ENCODE measurements around the gene CCDC149.

Gene CCDC149

DNA sequence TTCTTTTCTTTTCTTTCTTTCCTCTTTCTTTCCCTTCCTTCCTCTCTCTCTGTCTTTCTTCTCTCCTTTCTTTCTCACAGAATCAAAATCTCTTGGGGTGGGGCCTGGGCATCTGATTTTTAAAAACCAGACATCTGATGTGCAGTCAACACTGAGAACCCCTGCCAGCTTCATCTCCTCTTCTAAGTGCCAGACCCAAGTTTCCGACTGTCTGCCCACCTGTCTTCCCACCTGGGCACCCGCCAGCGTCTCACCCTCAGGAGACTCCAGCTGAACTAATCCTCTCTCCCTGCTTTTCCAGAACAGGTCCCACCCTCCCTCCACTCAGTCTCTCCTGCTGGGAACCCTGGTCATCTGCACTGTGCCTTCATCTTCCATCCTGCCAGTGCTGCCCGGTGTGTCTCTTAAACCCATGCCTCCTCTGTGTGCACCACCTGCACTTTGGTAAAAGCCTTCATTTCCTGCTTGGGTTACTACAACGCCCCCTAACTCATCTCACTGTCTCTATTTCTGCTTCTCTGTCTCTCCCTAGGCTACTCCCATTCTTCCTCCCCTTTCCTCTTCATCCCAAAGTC, 114.7 kb downstream of the CCDC149 start:
- Mint-ChIP-seq H3K27me3 (ENCODE audit: low read depth) (peaks cover 56% of the 10 kb centered on the region), H3K27ac (no peak overlapping the region)

DNA sequence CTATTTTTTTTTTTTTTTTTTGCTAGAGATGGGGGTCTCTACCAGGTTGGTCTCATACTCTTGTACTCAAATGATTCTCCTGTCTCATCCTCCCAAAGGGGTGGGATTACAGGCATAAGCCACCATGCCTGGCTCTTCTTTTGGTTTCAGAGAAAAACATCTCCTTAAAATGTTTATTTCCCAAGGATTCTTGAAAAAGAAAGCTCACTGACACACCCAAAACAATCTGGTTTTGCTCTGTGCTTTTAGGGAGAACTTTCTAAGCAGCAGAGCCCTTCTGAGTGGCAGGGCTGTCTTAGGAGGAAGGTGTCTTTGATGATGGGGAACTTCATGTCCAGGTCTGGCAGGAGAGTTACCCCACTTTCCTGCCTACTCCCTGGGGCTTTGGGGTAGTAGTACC, 116.2 kb downstream of the CCDC149 start:
- H3K27me3 Mint-ChIP-seq (ENCODE audit: low read depth) = peaks cover 49% of the 10 kb centered on the region
- TF ChIP-seq, protein P1, sequence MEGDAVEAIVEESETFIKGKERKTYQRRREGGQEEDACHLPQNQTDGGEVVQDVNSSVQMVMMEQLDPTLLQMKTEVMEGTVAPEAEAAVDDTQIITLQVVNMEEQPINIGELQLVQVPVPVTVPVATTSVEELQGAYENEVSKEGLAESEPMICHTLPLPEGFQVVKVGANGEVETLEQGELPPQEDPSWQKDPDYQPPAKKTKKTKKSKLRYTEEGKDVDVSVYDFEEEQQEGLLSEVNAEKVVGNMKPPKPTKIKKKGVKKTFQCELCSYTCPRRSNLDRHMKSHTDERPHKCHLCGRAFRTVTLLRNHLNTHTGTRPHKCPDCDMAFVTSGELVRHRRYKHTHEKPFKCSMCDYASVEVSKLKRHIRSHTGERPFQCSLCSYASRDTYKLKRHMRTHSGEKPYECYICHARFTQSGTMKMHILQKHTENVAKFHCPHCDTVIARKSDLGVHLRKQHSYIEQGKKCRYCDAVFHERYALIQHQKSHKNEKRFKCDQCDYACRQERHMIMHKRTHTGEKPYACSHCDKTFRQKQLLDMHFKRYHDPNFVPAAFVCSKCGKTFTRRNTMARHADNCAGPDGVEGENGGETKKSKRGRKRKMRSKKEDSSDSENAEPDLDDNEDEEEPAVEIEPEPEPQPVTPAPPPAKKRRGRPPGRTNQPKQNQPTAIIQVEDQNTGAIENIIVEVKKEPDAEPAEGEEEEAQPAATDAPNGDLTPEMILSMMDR (IDR thresholded peaks at IDR 0.05; ENCODE audit: unreplicated experiment in 3 of 3) = no peak
- H3K4me3 Mint-ChIP-seq = no peak overlapping the region
- H3K36me3 Mint-ChIP-seq (ENCODE audit: low read depth) = no peaks in the 10 kb centered on the region
- no peaks in the 10 kb centered on the region for H3K9me3 Mint-ChIP-seq
- H3K27ac Mint-ChIP-seq = no peak overlapping the region
- peaks cover 38% of the 10 kb centered on the region for H3K4me1 Mint-ChIP-seq

More for the DNA sequence above, 114.7 kb downstream of the CCDC149 start:
- Mint-ChIP-seq H3K4me3 (peak overlapping the region in 1 of 3 experiments; percentile 12), H3K36me3 (ENCODE audit: low read depth) (no peaks in the 10 kb centered on the region), H3K9me3 (no peaks in the 10 kb centered on the region), H3K4me1 (peaks cover 50% of the 10 kb centered on the region)
- TF ChIP-seq, protein P1 (IDR thresholded peaks at IDR 0.05; ENCODE audit: unreplicated experiment in 3 of 3) = no peak

DNA sequence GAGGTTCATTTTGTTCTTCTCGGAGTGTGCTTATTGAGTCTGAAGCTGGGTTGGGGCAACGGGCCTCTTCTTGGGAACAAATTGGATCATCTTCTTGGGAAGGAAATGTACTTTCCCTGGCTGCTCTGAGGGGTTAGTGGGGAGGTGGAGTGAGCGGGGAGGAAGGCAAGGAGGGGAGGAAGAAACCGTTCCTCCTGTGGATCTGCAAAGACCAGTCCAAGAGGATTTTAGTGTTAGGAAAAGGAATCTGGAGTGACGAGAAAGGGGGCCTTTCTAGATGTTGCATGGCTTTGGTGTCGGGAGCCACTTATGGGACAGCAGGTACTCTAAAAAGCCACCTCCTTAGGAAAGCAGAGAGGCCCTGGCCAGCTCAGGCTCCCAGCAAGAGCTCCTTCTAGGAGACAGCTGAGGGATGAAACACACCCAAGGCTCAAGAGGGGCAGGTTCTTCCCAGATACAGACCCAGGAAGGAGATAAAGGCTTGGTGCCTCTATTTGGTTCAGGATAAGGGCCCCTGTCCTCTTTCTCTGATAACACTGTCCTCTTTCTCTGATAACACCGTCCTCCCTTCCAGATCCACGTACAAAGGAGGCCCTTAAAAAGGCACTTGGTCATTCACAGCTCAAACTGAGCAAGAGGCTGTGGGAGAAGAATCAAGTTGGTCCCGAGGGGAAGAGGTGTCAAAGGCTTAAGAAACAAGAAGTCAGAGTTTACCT, 117.0 kb downstream of the CCDC149 start:
- no peaks in the 10 kb centered on the region for H3K9me3 Mint-ChIP-seq
- H3K4me1 Mint-ChIP-seq = peaks cover 30% of the 10 kb centered on the region
- H3K36me3 Mint-ChIP-seq (ENCODE audit: low read depth) = no peaks in the 10 kb centered on the region
- peak overlapping the region; percentile 66 to 82 (median 77) for H3K4me3 Mint-ChIP-seq
- H3K27me3 Mint-ChIP-seq (ENCODE audit: low read depth) = peaks cover 41% of the 10 kb centered on the region
- H3K27ac Mint-ChIP-seq = peak overlapping the region; percentile 53 to 92 (median 91)
- TF ChIP-seq, protein P1 (IDR thresholded peaks at IDR 0.05; ENCODE audit: unreplicated experiment in 3 of 3) = no peak

DNA sequence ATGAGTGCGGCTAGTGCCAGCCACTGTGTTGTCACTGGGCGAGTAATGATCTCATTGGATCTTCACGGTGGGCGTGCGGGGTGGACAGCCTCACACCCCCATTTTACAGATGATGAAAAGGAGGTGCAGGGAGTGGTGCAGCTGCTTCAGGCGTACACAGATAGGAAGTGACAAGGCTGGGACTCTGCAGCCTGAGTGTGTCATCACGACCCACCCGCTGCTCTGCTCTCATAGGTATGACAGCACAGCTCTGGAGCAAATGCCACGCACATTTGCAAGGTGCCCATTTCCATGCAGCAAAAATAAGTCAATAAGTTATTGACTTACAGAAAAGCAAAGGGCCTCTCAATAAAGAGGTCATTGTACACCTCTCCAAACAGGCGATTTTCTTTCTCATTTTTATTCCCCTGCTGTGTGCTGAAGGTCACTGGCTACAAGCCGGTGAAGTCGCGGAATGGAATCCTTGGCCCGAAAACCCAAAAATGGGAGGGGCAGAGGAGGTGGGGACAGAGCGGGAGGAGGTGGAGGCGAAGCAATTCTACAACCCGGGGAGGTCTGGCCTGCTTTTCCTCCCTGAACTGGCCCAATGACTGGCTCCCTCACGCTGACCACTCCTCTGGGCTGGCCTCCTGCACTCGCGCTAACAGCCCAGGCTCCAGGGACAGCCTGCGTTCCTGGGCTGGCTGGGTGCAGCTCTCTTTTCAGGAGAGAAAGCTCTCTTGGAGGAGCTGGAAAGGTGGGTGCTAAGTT, 117.8 kb downstream of the CCDC149 start, which contains the start of gene SOD3:
SOD3 (plus strand) TSS at position 658 of the 750 bp plus-strand sequence. CDS start 3,949 bp downstream, outside the sequence.
- Mint-ChIP-seq H3K36me3 (ENCODE audit: low read depth) (no peaks in the 10 kb centered on the region), H3K27ac (peak within 1 kb of the TSS; percentile 53 to 92 (median 91)), H3K27me3 (ENCODE audit: low read depth) (peaks cover 33% of the 10 kb centered on the region)

DNA sequence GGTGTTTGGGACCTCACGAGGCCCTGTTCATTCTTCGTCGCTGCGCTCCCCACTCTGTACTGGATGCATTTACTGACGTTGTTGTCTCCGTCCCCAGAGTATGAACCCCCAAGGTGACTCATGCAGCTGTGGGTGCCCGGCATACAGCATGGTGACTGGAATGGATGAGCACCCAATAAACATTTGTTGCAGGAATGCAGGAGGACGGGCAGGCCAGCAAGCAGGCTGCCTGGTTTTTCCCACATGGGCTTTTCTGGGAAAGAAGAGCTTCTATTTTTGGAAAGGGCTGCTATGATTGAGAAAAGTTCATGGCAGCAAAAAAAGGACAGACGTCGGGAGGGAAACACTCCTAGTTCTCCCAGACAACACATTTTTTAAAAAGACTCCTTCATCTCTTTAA, 118.4 kb downstream of the CCDC149 start:
- peak overlapping the region; percentile 53 to 92 (median 91) for H3K27ac Mint-ChIP-seq
- peak overlapping the region; percentile 66 to 77 (median 69) for H3K4me3 Mint-ChIP-seq
- no peaks in the 10 kb centered on the region for H3K36me3 Mint-ChIP-seq (ENCODE audit: low read depth)
- H3K9me3 Mint-ChIP-seq = no peaks in the 10 kb centered on the region
- TF ChIP-seq, protein P1 (IDR thresholded peaks at IDR 0.05; ENCODE audit: unreplicated experiment in 3 of 3) = no peak
- peaks cover 23% of the 10 kb centered on the region for H3K4me1 Mint-ChIP-seq
- peaks cover 33% of the 10 kb centered on the region for H3K27me3 Mint-ChIP-seq (ENCODE audit: low read depth)

More for the DNA sequence above, 117.8 kb downstream of the CCDC149 start, which contains the start of gene SOD3:
- peak within 1 kb of the TSS; percentile 66 to 82 (median 77) for H3K4me3 Mint-ChIP-seq
- H3K9me3 Mint-ChIP-seq = no peaks in the 10 kb centered on the region
- TF ChIP-seq, protein P1 (IDR thresholded peaks at IDR 0.05; ENCODE audit: unreplicated experiment in 3 of 3) = no peak
- peaks cover 23% of the 10 kb centered on the region for H3K4me1 Mint-ChIP-seq
